HG03521 (cell line): ENCODE results near the gene KDM4C.

Experiments
- ATAC-seq: cut with Tn5 transposase; IDR thresholded peaks from one replicate; pipeline ENCODE4 v1.9.1; 2021; ENCODE audit warnings: mild to moderate bottlenecking, moderate library complexity; ENCODE audit not compliant: unreplicated experiment

The KDM4C gene

DNA sequence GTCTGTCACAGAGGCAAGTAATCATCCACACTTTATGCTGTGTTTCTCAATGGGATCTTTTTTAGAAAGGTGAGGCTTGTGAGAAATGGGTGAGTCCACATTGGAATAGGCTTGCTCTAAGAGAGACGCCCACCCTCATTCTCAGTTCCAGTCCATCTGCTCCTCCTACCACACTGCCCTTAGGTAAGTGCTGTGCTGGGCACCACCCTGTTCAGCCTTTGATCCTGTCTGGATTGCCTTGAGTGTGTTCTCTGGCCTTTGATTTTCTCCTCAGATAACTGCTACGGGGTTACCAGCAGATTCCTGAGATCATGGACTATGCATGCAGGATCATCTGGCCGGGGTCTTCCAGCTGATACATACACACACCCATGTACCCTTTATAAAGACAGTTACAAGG lies 328.6 kb downstream of the KDM4C start:
- ATAC-seq, result no peak

DNA sequence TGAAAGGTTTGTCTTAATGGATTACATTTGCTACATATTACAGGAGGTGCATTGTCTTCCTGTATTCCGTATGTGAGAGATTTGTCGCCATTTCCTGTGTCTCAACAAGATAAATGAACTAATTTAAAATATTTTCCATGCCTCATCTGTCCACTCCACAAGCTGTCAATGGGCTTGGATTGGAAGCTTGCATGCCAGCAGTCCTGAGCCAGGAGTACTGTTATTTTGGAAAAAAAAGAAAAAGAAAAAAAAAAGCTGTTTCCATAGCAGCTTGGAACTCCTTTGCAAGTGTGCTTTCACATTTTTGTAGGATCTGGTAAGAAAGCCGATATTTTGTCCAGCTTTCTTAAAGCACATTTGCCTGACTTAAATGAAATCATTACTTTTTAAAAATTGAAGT lies 330.8 kb downstream of the KDM4C start:
- ATAC-seq, result no peak

DNA sequence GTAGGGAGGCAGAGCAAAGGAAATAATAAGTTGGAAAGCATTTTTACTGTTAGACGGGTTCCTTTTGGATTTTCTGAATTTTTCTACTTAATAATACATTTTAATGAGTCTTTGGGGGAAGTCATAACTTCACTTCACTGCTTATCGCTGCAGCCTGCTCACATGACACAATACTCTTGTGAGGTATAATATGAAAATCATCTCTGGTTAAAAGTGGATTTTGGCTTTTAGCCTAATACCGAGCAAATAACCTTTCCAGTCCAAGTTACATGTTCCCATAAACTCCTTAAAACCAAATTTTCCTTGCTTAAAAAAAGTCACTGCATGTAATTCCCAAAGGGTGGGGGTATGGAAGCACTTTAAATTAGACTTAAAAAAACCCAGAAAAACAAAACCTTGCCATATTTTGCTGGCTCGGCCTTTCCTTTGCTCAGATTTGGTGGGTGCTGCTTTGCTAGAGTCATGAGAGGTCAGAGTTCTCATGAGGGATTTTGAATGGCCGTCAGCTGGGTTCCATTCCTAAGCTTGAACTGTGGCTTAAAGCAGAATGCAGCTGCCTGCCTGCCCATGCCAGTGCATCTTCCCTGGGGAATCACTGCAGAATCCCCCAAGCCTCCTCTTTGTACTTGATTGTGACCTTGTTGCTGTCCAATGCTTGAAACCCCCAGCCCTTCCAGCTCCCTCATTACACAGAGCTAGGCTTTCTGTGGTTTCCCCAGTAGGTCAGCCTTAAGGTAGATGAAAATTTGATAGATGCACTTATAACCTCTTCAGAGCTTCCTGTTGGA lies 331.8 kb downstream of the KDM4C start:
- ATAC-seq, result no peak

DNA sequence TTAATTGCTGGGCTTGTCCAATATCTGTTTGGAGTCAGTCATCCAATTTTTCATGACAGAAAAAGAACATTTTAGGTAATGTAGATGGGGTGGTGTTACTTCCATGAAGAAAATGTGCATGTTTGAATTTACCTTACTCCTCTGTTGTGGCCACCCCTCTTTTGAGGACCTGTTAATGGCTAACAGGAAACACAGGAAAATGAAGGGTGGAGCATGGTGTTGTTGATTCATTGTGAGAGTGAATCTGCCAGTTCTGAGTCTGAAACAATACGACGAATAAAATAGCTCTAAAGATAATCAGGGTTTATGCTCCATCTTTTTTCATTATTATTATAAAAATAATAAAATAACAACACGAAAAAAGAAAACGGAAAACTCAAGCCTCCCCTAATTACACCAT lies 335.3 kb downstream of the KDM4C start:
- ATAC-seq, result no peak

DNA sequence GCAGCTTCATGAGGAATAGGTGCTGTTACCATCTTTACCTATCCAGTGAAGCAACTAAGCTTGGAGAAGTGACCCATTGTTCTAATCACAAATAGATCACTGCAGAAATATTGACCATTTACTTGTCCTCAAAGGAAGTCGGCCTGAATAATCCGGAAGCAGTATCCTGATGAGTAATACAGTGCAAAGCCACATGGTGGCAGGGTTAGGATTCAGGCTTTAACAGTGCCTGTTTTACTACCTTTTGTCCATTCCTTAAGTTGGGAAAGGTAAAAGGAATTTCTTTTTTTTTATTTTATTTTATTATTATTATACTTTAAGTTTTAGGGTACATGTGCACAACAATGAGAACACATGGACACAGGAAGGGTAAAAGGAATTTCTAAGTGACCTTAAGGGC lies 336.3 kb downstream of the KDM4C start:
- ATAC-seq, result no peak

DNA sequence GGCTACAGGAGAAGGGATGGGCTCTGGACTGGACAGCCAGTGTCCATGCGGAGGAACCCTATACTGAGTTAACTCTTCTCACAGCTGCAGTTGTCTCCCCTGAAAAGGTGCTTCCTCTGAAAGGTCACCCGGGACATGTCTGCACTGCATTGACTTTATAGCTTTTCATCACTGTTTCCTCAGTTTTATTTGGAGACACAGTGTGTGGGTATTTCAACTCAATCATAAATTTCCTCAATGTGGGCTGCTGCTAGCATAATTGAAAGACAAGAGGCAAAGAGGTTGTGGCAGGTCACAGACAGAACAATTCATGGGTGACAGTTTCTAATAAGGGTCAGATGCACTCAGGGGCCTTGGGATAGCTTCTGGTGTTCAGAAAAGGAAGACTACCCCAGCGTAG lies 336.8 kb downstream of the KDM4C start:
- ATAC-seq, result no peak

DNA sequence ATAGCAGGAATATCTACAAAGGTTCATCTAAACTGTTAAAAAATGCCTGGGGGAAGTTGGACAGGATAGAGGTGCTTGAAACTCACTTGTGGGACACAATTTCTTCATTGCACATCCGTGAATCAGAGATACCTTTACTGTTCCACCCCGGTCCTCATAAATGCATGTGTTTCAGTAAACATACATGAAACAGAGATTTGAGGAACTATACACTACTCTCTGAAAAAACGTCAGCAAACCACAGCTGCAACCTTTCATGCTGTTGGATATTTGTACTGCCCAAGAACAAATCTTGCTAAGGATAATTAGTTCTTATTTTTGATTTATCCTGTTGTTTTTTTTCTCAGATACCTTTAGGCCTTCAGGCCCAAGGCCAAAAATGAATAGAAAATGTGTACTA lies 337.3 kb downstream of the KDM4C start:
- ATAC-seq, result peak; percentile 52

DNA sequence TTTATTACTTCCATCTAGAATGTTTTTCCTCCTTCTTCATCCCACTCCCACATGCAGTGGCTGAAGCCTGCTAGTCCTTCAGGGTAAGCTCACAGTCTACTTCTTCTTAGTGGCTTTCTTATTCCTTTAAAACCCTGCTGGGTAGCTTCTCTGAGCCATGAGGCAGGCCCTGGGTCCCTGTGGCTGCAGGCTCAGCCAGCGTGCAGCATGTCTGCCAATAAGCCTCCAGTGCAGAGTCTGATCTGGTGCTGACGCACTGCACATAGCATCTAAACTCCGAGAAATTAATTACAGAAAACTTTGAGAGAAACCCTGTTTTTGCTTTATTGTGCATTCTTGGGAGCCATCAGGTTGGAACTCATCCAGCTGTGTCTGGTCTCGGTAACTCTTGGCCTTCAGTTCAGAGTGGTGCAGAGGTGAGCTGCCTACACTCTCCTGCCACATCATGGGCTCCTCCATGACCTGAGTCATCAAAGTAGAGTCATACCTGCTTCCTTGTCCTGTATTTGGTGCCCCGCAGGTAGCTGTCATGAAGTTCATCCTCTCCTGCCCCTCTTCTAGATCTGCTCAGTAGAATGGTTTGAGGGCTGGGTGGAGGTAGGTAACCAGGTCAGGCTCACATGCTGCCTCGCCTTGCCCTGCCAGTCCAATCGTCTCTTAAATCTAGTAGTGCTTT lies 339.4 kb downstream of the KDM4C start:
- no peak for ATAC-seq

DNA sequence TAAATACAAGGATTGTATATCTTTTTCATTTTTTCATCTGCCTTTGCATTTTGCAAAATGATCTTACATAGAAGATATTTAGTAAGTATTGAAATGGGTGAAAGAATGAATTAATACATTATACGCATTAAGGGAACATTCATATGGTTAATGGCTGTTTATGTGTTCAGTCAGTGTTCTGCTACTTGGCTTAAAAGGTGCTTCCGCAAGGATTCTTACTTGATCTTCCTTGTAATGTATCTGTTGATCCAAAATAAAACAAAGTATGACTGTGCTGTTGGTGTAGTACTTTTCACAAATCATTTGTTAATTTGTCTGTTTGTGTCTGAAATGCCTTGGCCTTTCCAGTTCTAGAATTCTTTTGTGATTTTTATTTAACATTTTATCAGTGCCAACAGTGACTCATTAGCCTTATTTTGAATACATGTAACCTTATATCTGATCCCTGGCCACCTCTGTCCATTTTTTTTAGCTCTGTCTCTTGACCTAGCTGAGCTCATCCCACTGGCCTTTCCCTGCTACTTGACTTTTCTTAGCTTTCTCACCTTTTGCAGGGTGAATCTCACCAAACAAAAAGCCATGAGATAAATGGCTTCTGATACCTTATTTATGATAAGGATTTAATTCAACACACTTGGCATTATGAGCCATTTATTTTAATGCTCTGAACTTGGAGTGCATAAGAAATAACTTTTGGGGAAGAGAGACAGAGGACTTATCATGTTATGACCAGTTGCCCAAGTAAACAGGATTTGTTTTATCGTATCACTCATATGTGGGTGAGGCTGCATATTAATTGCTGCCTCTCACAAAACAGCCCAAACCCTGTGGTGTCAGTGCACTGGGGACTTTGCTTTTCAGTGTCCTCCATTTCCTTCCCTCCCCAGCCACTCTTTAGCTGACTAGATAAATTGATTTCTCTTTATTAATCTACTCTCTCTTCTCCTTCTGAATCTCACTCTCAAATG lies 340.3 kb downstream of the KDM4C start:
- no peak for ATAC-seq

DNA sequence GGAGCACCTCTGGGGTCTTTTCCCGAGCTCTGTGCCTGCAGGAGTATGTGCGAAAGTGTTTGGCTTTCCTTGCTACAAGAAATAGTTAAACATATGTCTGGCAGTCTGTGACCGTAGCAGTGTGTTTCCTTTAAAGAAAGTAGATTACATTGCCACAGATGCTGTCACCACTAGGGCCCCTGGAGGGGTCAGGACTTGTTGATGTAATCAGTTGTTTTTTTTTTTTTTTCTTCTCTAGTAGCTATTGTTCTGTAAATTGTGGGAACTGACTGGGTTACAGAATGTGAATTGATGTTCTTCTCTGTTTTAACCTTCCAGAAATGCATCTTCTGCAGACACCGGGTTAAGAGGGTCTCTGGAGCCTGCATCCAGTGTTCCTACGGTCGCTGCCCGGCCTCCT lies 345.6 kb downstream of the KDM4C start:
- ATAC-seq, result no peak

DNA sequence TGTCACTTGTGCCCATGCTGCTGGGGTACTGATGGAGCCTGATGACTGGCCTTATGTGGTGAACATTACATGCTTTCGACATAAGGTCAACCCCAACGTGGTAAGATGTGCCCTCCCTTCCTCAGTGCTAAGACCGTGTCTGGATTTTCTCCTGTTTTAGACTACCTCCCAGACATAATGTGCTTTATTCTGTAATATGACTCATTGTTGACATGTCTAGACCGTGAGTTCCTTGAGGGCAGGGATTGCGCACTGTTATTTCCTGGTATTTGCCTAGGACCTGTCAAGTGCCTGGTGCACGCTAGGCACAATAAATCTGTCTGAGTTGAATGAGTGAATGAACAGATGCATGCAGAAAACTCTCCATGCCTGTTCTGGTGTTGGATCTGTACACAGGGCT lies 346.0 kb downstream of the KDM4C start:
- no peak for ATAC-seq

DNA sequence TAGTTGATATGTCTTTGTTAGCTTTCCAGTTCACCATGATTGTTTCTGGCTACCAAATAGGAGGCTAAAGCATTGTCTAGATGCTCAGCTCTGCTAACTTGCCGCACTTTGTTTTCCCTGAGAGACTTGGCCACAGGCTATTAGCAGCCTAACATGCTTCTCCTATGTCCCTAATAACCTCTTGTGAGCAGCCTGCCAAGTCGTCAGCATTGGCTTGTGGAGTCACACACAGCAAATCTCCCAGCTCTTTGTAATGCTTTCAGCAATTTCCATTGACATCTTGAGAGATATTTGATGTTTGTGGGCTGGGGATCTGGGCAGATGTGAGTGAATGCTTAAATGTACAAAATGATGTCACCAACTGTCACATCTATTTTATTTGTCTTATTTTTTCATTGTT lies 346.9 kb downstream of the KDM4C start:
- ATAC-seq, result no peak

DNA sequence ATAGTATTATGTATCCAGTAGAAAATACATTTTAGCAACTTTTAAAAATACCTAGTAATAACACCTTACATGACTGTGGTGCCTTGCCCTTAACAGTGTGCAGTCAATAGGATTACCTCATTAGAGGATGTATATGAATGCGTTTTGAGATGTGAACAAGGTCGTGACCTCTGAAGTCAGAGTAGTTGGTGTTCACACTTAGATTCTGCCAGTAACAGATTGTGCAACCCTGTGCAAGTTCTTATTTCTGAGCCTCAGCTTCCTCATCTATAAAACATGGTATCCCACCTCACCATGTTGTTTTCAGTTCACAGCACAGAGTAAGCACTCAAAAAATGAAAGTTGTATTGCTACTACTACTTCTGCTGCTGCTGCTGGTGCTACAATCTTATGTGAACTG lies 347.3 kb downstream of the KDM4C start:
- ATAC-seq, result no peak

DNA sequence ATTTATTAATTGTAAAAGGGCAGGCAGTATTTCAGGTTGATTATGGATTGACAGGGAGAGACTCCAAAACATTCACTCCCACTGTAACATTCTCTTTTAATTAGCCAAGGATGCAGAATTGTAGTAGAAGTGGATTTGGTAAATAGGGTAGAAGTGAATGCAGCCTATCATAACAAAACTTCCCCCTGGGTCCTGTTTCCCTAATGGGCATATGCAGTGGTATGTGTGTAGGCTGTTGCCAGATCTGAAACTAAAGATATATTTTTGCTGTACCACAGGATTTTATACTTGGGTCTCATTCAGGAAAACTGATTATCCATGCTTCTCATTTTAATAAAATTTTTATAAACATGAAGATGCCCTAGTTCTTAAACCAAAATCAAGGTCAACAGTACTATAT lies 351.2 kb downstream of the KDM4C start:
- ATAC-seq, result no peak

DNA sequence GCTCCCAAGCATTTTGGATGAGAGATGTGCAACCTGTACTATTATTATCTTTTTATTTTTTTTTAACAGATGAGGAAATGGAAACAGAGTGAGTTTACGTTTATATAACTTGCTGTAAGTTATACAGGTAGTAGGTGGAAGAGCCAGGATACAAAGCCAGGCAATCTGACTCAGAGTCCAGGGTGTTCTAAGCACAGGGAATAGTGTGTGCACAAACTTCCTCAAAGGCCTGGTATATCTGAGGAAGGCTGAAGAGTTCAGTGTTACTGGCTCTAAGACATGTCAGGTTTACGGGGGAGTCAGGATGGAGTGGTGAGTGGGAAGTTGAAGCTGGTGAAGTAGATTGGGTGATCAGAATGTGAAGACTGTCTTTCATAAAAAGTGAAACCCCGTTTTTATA lies 353.6 kb downstream of the KDM4C start:
- no peak for ATAC-seq

DNA sequence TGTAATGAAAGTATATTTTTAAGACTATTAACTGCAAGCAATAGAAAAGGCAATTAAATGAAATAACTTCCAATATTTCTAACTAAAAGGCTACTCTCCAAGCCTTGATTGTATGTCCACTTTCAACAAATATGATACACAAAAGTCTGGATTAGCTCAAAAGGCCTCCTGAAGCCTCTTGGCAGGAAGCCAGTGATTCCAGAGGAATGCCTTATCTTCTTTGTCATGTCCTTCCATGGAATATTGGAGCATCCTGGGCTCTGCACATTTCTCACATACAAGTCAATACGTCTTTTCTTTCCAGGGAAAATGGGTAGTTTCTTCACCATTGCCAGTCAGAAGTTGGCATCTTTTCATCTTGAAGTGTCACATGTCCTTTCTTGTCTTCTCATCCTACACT lies 357.8 kb downstream of the KDM4C start:
- no peak for ATAC-seq

DNA sequence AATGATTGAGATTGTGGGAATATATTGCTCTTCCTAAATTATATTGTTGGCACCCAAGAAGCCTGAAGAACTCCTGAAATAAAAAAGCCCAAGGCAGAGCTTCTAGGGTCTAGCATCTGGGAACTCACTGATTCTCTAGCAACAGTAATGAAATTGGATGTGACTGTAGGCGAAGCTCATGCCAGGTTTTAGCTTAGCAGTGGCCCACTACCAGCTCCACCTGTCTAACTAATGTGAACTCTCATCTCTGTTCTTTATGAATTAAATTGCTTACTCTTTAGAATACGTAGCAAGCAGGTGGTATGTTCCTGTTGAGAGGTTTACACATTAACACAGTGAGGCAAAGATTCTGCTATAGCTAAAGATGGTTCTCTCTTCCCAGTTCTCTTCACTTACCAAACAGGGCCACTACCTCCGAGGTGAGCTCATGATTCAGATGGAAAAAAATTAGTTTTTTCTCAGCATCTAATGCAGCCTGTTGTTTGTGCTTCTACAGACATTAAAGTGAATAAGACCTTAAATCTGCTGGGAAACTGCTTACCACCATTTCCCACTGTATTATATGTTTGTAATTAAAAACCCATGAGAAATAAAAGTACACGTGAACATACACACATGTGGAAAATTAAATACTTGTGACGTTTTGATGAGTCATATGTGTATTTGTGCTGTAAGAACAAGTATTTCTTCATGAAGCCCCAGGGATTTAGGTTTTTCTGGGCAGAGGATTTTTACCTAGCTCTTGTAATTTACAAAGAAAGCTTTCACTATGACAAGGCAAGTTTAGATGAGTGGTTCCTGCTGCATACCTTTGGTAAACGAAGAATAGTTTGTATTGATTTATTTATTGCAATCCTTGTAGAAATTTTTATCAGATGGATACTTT lies 360.1 kb downstream of the KDM4C start:
- peak; percentile 50 for ATAC-seq

DNA sequence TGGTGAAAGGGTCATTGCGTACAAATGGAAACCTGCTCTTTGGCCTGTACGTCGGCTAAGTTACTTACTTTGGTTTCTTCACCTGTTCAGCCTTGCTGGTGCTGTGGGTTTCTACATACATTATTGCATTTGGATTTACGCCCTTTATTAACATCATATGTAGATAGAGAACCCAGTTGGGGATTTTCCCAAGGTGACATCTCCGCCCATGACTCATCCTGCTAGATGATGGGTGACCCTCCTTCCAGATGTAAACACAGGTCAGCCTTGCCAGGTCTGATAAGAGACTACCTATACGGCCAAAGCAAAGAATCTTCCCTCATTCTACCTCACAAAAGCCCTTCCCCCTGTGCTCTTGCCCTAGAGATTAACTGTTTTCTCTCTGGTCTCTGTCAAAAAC lies 360.9 kb downstream of the KDM4C start:
- ATAC-seq, result no peak

DNA sequence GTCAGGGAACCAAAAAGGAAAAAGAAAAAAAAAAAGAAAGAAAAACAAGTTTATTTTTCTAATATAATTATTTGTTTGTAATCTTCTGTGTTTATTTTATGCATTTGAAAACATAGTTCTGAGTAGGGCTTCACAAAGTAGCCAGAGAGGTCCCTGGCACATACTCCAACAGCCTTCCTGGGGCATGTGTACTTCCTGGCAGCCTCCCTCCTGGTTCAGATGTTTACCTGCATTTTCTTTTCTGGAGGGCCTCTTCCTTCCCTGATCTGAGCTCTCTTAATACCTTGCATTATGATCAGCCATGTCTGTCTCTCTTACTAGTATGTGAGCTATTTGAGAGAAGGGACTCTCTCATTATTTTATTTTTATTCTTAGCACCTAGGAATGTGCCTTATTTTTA lies 361.8 kb downstream of the KDM4C start:
- no peak for ATAC-seq

DNA sequence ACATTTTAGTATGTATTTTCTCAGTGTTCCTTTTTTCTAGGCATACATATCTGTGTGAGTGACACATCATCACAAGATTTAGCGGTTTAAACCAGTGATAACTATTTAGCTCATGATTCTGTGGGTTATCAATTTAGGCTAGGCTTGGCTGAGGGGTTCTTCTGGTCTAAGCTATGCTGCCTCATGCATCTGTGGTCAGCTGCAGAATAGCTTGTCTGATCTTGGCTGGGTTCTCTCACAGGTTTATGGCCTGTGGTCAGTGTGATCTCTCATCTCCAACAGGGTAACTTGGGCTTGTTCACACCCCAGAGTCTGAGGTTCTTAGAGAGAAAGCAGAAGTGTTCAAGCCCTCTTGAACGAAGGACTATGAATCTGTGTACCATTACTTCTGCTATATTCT lies 363.3 kb downstream of the KDM4C start:
- ATAC-seq, result peak; percentile 46

DNA sequence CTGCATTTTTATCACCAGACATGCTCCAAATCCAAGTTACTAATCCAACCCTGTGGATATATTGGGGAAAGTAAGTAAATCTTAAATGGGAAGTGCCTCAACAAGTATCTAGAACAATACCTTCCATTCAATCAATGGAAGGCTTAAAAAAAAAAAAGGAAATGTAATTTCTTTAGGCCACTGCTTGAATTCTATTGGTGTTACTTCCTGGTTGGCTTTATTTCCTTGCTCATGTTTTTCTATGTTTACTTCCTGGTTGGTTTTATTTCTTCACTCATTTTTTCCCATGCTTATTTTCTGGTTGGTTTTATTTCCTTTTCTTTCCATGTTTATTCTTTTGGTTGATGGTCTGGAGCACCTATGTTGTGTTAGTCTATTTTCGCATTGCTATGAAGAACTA lies 363.9 kb downstream of the KDM4C start:
- ATAC-seq, result no peak
